DOHH2 (cell line): ENCODE measurements around the gene CEP112.
A peak's percentile ranks its signal among the peaks of the same experiment; 100 is the strongest.

Experiments
- H3F3A ChIP-seq: fragments of 200-600 bp; sonication (generic), shearing (Covaris generic); 2 replicates; pipeline ENCODE4 v1.6.0; 2016; ENCODE audit warnings: antibody characterized with exemption, mild to moderate bottlenecking; ENCODE audit not compliant: control insufficient read depth, insufficient read depth
- H3K27ac ChIP-seq: fragments of 200-600 bp; sonication (generic); 2 replicates; pipeline ENCODE4 v1.5.1; 2014; ENCODE audit warnings: low read depth, mild to moderate bottlenecking, low read length, moderate library complexity
- H3K27me3 ChIP-seq: fragments of 200-600 bp; sonication (generic); 2 replicates; pipeline ENCODE4 v1.6.1; 2014; ENCODE audit warnings: mild to moderate bottlenecking, low read length, mixed read lengths; ENCODE audit not compliant: control insufficient read depth
- H3K36me3 ChIP-seq: fragments of 200-600 bp; sonication (generic); 2 replicates; pipeline ENCODE4 v1.6.1; 2014; ENCODE audit warnings: mild to moderate bottlenecking, low read length, moderate library complexity, mixed read lengths; ENCODE audit not compliant: control insufficient read depth
- H3K4me1 ChIP-seq: fragments of 200-600 bp; sonication (generic); 2 replicates; pipeline ENCODE4 v1.6.1; 2014; ENCODE audit warnings: mild to moderate bottlenecking, low read length, mixed read lengths; ENCODE audit not compliant: control insufficient read depth
- H3K4me2 ChIP-seq: fragments of 200-600 bp; sonication (generic); 2 replicates; pipeline ENCODE4 v1.6.0; 2014; ENCODE audit warnings: mild to moderate bottlenecking, low read length, moderate library complexity
- H3K4me3 ChIP-seq: fragments of 200-600 bp; sonication (generic); 2 replicates; pipeline ENCODE4 v1.5.1; 2014; ENCODE audit warnings: mild to moderate bottlenecking, low read length, mixed read lengths
- H3K79me2 ChIP-seq: fragments of 200-600 bp; sonication (generic); 2 replicates; pipeline ENCODE4 v1.6.1; 2014; ENCODE audit warnings: mild to moderate bottlenecking, low read length, mixed read lengths; ENCODE audit not compliant: control insufficient read depth
- H3K9me2 ChIP-seq: fragments of 200-600 bp; sonication (generic); replicated peaks from 2 replicates; pipeline ENCODE4 v1.6.1; 2014; ENCODE audit warnings: mild to moderate bottlenecking, low read length, mixed read lengths; ENCODE audit not compliant: control insufficient read depth
- H3K9me3 ChIP-seq: fragments of 200-600 bp; sonication (generic); 2 replicates; pipeline ENCODE4 v1.6.1; 2014; ENCODE audit warnings: antibody characterized with exemption, low read length, mixed read lengths; ENCODE audit not compliant: control insufficient read depth, insufficient read depth
- H4K20me1 ChIP-seq: fragments of 200-600 bp; sonication (generic); 2 replicates; pipeline ENCODE4 v1.6.0; 2014; ENCODE audit warnings: low read depth, mild to moderate bottlenecking, antibody characterized with exemption, low read length, moderate library complexity; ENCODE audit not compliant: control insufficient read depth, insufficient read depth
- CTCF ChIP-seq: fragments of 200-600 bp; sonication (generic); IDR thresholded peaks from one replicate; pipeline ENCODE4 v1.5.1; 2014; ENCODE audit warnings: antibody characterized with exemption, mild to moderate bottlenecking, low read depth, low read length; ENCODE audit not compliant: poor library complexity, severe bottlenecking
- EZH2phosphoT487 ChIP-seq: fragments of 200-600 bp; sonication (generic); IDR thresholded peaks from 2 replicates; pipeline ENCODE4 v1.6.1; 2017; ENCODE audit warnings: borderline replicate concordance, mild to moderate bottlenecking, antibody characterized with exemption, low read length, moderate library complexity, mixed read lengths

The CEP112 gene

DNA sequence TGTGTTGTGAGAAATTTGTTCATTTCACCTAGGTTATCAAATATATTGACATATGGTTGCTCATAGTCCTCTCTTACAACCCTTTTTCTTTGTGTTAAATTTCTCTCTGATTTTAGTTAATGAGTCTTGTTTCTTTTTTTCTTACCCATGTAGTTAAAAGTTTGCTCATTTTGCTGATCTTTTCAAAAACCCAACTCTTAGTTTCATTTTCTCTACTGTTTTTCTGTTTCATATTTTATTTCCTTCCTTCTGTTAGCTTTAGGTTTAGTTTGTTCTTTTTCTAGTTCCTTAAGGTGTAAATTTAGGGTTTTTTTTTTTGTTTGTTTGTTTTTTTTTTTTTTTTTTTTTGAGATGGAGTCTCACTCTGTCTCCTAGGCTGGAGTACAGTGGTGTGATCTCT lies 42.4 kb downstream of the CEP112 start:
- Histone ChIP-seq H3K27me3 (no peaks in the 10 kb centered on the region), H3K4me1 (peaks cover 25% of the 10 kb centered on the region), H3K4me3 (no peak overlapping the region), H3K36me3 (no peaks in the 10 kb centered on the region), H3K79me2 (no peaks in the 10 kb centered on the region), H3F3A (no peaks in the 10 kb centered on the region), H3K9me2 (no peaks in the 10 kb centered on the region), H3K9me3 (peaks cover 4% of the 10 kb centered on the region; the same call in 1 of the 2 replicates), H4K20me1 (no peaks in the 10 kb centered on the region), H3K4me2 (no peak overlapping the region), H3K27ac (no peak overlapping the region)
- TF ChIP-seq CTCF: no peak
- no peak for TF ChIP-seq EZH2phosphoT487

GRCh38 chr17:66146394-66146793 lies 45.5 kb downstream of the CEP112 start:
- Histone ChIP-seq H3K27me3 (no peaks in the 10 kb centered on the region), H3K4me2 (no peak overlapping the region), H3K9me2 (no peaks in the 10 kb centered on the region), H4K20me1 (no peaks in the 10 kb centered on the region), H3K79me2 (no peaks in the 10 kb centered on the region), H3K9me3 (peaks cover 4% of the 10 kb centered on the region; the same call in 1 of the 2 replicates), H3F3A (peaks cover 9% of the 10 kb centered on the region), H3K4me1 (peaks cover 51% of the 10 kb centered on the region), H3K4me3 (no peak overlapping the region), H3K36me3 (peaks cover 6% of the 10 kb centered on the region), H3K27ac (no peak overlapping the region)
- no peak for TF ChIP-seq EZH2phosphoT487
- no peak for TF ChIP-seq CTCF

DNA sequence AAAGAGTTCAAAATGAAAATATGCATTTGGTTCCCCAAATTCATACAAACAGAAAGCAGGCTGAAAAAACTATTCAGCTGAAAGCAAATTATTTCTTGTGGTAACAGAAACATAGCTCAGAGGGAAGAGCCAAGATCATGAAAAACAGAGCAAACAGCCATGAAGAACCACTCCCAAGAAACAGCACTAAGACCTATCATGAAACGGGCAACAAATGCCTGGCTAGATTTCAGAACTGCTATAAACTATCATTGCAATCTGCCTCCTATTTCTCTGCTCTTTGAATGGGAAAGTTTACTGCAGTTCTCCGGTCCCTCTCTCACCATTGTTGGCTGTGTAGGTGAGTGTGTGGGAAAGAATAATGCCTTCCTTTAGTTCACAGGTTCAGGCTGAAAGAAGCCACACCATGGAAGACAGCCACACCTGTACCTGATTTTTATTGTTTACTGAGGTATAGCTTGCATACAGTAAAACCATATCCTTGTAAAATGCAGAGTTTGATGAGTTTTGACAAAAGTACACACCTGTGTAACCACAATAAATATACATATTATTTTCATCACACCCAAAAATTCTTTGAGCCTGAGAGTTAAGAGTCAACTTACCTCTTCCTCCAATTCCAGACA lies 48.2 kb downstream of the CEP112 start:
- no peaks in the 10 kb centered on the region for H4K20me1 ChIP-seq
- peak overlapping the region; percentile 57; the same call in 1 of the 2 replicates for H3K4me3 ChIP-seq
- no peaks in the 10 kb centered on the region for H3K79me2 ChIP-seq
- H3K36me3 ChIP-seq: peaks cover 6% of the 10 kb centered on the region
- H3K9me2 ChIP-seq: no peaks in the 10 kb centered on the region
- H3K4me2 ChIP-seq: peak overlapping the region; percentile 70
- TF ChIP-seq EZH2phosphoT487 (no peak), CTCF (no peak)
- H3K4me1 ChIP-seq: peaks cover 69% of the 10 kb centered on the region
- H3K9me3 ChIP-seq: peaks cover 4% of the 10 kb centered on the region; the same call in 1 of the 2 replicates
- H3F3A ChIP-seq: peaks cover 11% of the 10 kb centered on the region
- no peaks in the 10 kb centered on the region for H3K27me3 ChIP-seq
- peak overlapping the region; percentile 79 for H3K27ac ChIP-seq
